Gastrocnemius medialis (tissue), 4 donors: ENCODE measurements around the gene MCM3AP.

Experiments
- CTCF ChIP-seq, 5 experiments: fragments of 450-650 bp in 3 of 5; fragments of 200-600 bp in 2 of 5; sonication (generic) in 2 of 5; IDR thresholded peaks in 4 of 5; conservative IDR thresholded peaks in 1 of 5; 1 replicate in 4 of 5; 2 replicates in 1 of 5; pipeline ENCODE4 v1.5.1; 2016 to 2019; ENCODE audit warnings: antibody characterized with exemption in 5 of 5, mild to moderate bottlenecking in 3 of 5, moderate library complexity in 3 of 5
- POLR2A ChIP-seq, 2 donors: fragments of 450-650 bp; IDR thresholded peaks; one replicate each; pipeline ENCODE4 v1.6.1; 2017; ENCODE audit warnings: antibody characterized with exemption in 2 of 2, mild to moderate bottlenecking in 2 of 2, moderate library complexity in 2 of 2

- TF ChIP-seq POLR2A (IDR thresholded peaks at IDR 0.05) (no peak), CTCF (IDR thresholded peaks at IDR 0.05 in 4 of 5, conservative IDR thresholded peaks at IDR 0.05 in 1 of 5) (no peak)
Measured at GRCh38 chr21:46269466-46269865, 15.9 kb downstream of the MCM3AP start.
